ENCODE measurements around the gene JARID2.

JARID2 gene

DNA sequence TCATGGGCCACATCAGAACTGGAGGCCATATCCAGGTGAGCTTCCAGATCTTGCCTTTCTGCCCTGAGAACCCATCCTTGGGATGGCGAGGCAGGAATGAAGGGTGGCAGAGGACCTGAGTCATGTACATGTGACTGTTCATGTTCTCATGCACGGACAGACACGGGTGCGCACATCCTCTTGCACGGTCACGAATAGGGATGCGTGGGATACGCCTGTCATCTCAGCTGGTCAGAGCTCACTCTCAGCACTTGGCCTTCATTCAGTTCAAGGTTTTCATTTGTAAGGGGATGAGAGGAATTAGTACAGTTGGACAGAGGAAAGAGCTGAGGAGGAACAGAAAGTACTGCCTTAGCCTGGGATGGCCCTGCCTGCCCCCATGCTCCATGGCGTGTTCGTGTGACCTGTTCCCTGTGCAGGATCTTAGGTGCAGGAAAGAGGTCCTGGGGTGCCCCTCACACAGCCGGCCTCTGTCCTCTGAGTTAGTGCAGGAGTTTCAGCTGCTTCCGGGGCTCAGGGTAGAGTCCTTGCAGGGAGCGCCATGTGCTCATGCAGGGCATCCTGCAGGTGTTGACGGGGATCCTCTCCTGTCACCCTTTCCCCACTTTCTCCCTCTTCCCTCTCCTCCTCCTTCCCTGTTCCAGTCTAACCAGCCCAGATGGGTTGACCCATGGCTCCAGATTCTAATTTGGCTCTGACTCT lies 243.5 kb downstream of the JARID2 start:
- Mint-ChIP-seq H3K4me1 (ENCODE audit: low read depth) (peaks cover 42% of the 10 kb centered on the region), H3K27me3 (no peaks in the 10 kb centered on the region), H3K4me3 (no peak overlapping the region), H3K9me3 (ENCODE audit: low read depth) (no peaks in the 10 kb centered on the region), H3K36me3 (peaks cover 8% of the 10 kb centered on the region), H3K27ac (peak overlapping the region; percentile 69)

GRCh38 chr6:15490242-15491100 lies 244.6 kb downstream of the JARID2 start:
- Mint-ChIP-seq H3K27ac (peak overlapping the region; percentile 69), H3K4me3 (no peak overlapping the region), H3K27me3 (no peaks in the 10 kb centered on the region), H3K9me3 (ENCODE audit: low read depth) (no peaks in the 10 kb centered on the region), H3K36me3 (peaks cover 8% of the 10 kb centered on the region), H3K4me1 (ENCODE audit: low read depth) (peaks cover 38% of the 10 kb centered on the region)

GRCh38 chr6:15491255-15491985 lies 245.6 kb downstream of the JARID2 start:
- no peaks in the 10 kb centered on the region for H3K9me3 Mint-ChIP-seq (ENCODE audit: low read depth)
- H3K4me1 Mint-ChIP-seq (ENCODE audit: low read depth) = peaks cover 36% of the 10 kb centered on the region
- H3K27me3 Mint-ChIP-seq = no peaks in the 10 kb centered on the region

GRCh38 chr6:15491986-15492269 lies 246.1 kb downstream of the JARID2 start:
- Mint-ChIP-seq H3K4me3 (no peak overlapping the region), H3K9me3 (ENCODE audit: low read depth) (no peaks in the 10 kb centered on the region), H3K27ac (no peak overlapping the region), H3K36me3 (peaks cover 10% of the 10 kb centered on the region), H3K4me1 (ENCODE audit: low read depth) (peaks cover 36% of the 10 kb centered on the region), H3K27me3 (no peaks in the 10 kb centered on the region)

More at GRCh38 chr6:15491255-15491985, 245.6 kb downstream of the JARID2 start:
- H3K36me3 Mint-ChIP-seq = peaks cover 12% of the 10 kb centered on the region
- peak overlapping the region; percentile 54 for H3K27ac Mint-ChIP-seq
- no peak overlapping the region for H3K4me3 Mint-ChIP-seq

GRCh38 chr6:15493437-15494168 lies 247.7 kb downstream of the JARID2 start:
- Mint-ChIP-seq H3K27me3 (no peaks in the 10 kb centered on the region), H3K9me3 (ENCODE audit: low read depth) (no peaks in the 10 kb centered on the region), H3K4me1 (ENCODE audit: low read depth) (peaks cover 36% of the 10 kb centered on the region), H3K27ac (no peak overlapping the region), H3K36me3 (peaks cover 6% of the 10 kb centered on the region), H3K4me3 (no peak overlapping the region)

- Mint-ChIP-seq H3K27me3 (no peaks in the 10 kb centered on the region), H3K27ac (no peak overlapping the region), H3K4me1 (ENCODE audit: low read depth) (peaks cover 23% of the 10 kb centered on the region), H3K9me3 (ENCODE audit: low read depth) (no peaks in the 10 kb centered on the region), H3K4me3 (no peak overlapping the region), H3K36me3 (peaks cover 6% of the 10 kb centered on the region)
Measured at GRCh38 chr6:15495375-15495901, 249.6 kb downstream of the JARID2 start.

DNA sequence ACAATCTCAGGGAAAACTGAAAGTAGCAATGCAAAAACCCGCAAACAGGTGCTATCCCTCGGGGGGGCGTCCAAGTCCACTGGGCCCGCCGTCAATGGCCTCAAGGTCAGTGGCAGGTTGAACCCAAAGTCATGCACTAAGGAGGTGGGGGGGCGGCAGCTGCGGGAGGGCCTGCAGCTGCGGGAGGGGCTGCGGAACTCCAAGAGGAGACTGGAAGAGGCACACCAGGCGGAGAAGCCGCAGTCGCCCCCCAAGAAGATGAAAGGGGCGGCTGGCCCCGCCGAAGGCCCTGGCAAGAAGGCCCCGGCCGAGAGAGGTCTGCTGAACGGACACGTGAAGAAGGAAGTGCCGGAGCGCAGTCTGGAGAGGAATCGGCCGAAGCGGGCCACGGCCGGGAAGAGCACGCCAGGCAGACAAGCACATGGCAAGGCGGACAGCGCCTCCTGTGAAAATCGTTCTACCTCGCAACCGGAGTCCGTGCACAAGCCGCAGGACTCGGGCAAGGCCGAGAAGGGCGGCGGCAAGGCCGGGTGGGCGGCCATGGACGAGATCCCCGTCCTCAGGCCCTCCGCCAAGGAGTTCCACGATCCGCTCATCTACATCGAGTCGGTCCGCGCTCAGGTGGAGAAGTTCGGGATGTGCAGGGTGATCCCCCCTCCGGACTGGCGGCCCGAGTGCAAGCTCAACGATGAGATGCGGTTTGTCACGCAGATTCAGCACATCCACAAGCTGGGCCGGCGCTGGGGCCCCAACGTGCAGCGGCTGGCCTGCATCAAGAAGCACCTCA lies 250.7 kb downstream of the JARID2 start:
- no peak overlapping the region for H3K27ac Mint-ChIP-seq

GRCh38 chr6:15498640-15499039 lies 252.8 kb downstream of the JARID2 start:
- no peak overlapping the region for H3K27ac Mint-ChIP-seq
- H3K4me1 Mint-ChIP-seq (ENCODE audit: low read depth) = no peaks in the 10 kb centered on the region
- peaks cover 6% of the 10 kb centered on the region for H3K36me3 Mint-ChIP-seq
- H3K27me3 Mint-ChIP-seq = no peaks in the 10 kb centered on the region
- H3K4me3 Mint-ChIP-seq = no peak overlapping the region
- H3K9me3 Mint-ChIP-seq (ENCODE audit: low read depth) = no peaks in the 10 kb centered on the region

More for the DNA sequence above, 250.7 kb downstream of the JARID2 start:
- H3K9me3 Mint-ChIP-seq (ENCODE audit: low read depth) = no peaks in the 10 kb centered on the region
- H3K4me1 Mint-ChIP-seq (ENCODE audit: low read depth) = peaks cover 13% of the 10 kb centered on the region
- peaks cover 6% of the 10 kb centered on the region for H3K36me3 Mint-ChIP-seq
- H3K27me3 Mint-ChIP-seq = no peaks in the 10 kb centered on the region
- H3K4me3 Mint-ChIP-seq = no peak overlapping the region

DNA sequence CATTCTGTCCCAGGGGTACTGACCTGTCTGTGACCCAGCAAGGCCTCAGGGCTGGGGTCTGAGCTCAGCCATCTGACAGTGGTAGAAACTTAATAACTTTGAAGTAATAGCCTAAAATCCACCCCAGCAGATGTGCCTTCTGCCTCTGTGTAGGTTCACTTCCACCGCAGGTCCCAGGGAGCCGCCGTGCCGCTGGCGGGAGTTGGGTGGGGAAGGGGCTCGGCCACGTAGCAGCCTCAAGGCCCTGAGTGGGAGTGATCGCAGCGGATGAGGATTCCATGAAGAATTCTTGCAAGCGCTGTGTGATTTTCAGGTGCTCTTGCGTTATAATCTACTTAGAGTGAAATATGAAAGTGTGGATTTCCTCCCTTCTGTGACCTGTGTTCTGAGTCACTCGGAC lies 253.3 kb downstream of the JARID2 start:
- Mint-ChIP-seq H3K4me3 (no peak overlapping the region), H3K36me3 (peaks cover 6% of the 10 kb centered on the region), H3K4me1 (ENCODE audit: low read depth) (no peaks in the 10 kb centered on the region), H3K27ac (no peak overlapping the region), H3K9me3 (ENCODE audit: low read depth) (no peaks in the 10 kb centered on the region), H3K27me3 (no peaks in the 10 kb centered on the region)

DNA sequence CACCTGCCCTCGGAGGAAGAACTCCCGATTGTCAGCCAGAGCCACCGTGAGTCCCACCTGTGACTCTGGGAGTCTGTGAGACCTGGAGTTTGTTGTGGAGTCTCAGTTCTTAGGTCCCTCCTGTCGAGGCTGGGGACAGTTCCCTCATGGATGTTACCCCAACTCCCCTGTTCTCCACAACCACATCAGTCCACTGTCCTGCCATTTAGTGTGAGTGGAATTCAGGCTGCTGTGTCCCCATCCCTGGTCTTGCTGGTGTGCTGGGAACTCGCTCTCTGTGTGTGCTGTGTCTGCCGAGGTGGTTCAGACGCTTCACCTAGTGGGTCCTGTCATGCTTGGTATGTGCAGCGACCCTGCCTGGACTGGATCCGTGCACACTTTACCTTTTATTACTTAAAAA lies 253.7 kb downstream of the JARID2 start:
- Mint-ChIP-seq H3K27me3 (no peaks in the 10 kb centered on the region), H3K36me3 (peaks cover 8% of the 10 kb centered on the region)

DNA sequence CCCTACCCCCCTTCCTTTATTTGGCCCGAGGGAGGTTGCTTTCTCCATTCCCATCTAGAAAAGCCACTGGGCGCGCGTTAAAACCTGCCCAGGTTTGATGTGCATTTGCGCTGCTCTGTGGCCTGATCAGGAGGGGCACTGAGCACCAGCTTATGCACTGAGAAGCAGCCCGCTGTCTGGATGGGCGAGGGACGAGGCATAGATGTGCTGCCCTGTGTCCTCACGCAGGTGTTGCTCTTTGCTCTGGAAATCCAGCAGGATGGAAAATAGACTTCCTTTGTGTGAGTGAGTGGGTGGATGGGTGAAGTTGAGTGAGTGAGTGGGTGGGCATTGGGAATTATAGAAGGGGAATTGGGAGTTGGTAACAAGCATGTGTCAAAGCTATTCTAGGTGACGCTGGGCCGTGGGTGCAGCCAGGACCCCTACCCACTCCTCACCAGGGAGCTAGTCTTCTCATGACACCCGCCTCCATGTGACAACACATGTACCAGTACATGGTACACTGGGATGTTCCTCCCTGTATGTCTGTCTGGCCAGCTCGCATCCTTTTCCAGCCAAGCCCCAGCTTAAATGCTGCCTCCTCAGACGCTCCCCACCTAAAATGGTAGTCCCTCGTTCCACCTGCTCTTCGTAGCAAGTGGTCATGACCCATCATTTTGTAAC lies 254.3 kb downstream of the JARID2 start:
- no peak overlapping the region for H3K4me3 Mint-ChIP-seq

More for the DNA sequence above, 253.7 kb downstream of the JARID2 start:
- no peaks in the 10 kb centered on the region for H3K4me1 Mint-ChIP-seq (ENCODE audit: low read depth)
- H3K27ac Mint-ChIP-seq = no peak overlapping the region
- H3K9me3 Mint-ChIP-seq (ENCODE audit: low read depth) = no peaks in the 10 kb centered on the region
- no peak overlapping the region for H3K4me3 Mint-ChIP-seq

GRCh38 chr6:15500901-15501825 lies 255.3 kb downstream of the JARID2 start:
- no peaks in the 10 kb centered on the region for H3K4me1 Mint-ChIP-seq (ENCODE audit: low read depth)
- no peaks in the 10 kb centered on the region for H3K27me3 Mint-ChIP-seq
- H3K9me3 Mint-ChIP-seq (ENCODE audit: low read depth) = no peaks in the 10 kb centered on the region
- H3K36me3 Mint-ChIP-seq = peaks cover 6% of the 10 kb centered on the region
- H3K4me3 Mint-ChIP-seq = no peak overlapping the region
- H3K27ac Mint-ChIP-seq = peak overlapping the region; percentile 28

More for the DNA sequence above, 254.3 kb downstream of the JARID2 start:
- Mint-ChIP-seq H3K27ac (no peak overlapping the region), H3K36me3 (peaks cover 10% of the 10 kb centered on the region), H3K27me3 (no peaks in the 10 kb centered on the region), H3K4me1 (ENCODE audit: low read depth) (no peaks in the 10 kb centered on the region), H3K9me3 (ENCODE audit: low read depth) (no peaks in the 10 kb centered on the region)

All from activated naive CD8-positive, alpha-beta T cell (primary cell).